ENCODE measurements around the gene CD300LG.
"Not testable (repeated sequence)": the region's sequence is repeated elsewhere in the genome, so short reads cannot be mapped to it uniquely, and the experiment has no call there.

CD300LG gene

GRCh38 chr17:43846963-43847371, at the start of gene CD300LG:
CD300LG (plus strand) TSS chr17:43847176; CDS start chr17:43847217, 41 bp downstream.
- DNase-seq (ENCODE audit: insufficient read length, low spot score) (no peak), FAIRE-seq (no peak)
- TF ChIP-seq CTCF (IDR thresholded peaks at IDR 0.05; ENCODE audit: insufficient read depth, missing control alignments): no peak

GRCh38 chr17:43798024-43798423, 49.0 kb upstream of the CD300LG start:
- not testable (repeated sequence) for FAIRE-seq; DNase-seq (ENCODE audit: insufficient read length, low spot score)

- DNase-seq (ENCODE audit: insufficient read length, low spot score): no peak
- no peak for FAIRE-seq
- TF ChIP-seq CTCF (IDR thresholded peaks at IDR 0.05; ENCODE audit: insufficient read depth, missing control alignments): no peak
Measured at GRCh38 chr17:43799047-43799446, 47.9 kb upstream of the CD300LG start.

- TF ChIP-seq CTCF (IDR thresholded peaks at IDR 0.05; ENCODE audit: insufficient read depth, missing control alignments): no peak
- no peak for FAIRE-seq
- no peak for DNase-seq (ENCODE audit: insufficient read length, low spot score)
Measured at GRCh38 chr17:43800736-43801135, 46.2 kb upstream of the CD300LG start.

- FAIRE-seq (no peak), DNase-seq (ENCODE audit: insufficient read length, low spot score) (no peak)
- TF ChIP-seq CTCF (IDR thresholded peaks at IDR 0.05; ENCODE audit: insufficient read depth, missing control alignments): no peak
Measured at GRCh38 chr17:43801844-43802243, 45.1 kb upstream of the CD300LG start.

- DNase-seq (ENCODE audit: insufficient read length, low spot score): no peak
- no peak for FAIRE-seq
- TF ChIP-seq CTCF (IDR thresholded peaks at IDR 0.05; ENCODE audit: insufficient read depth, missing control alignments): no peak
Measured at GRCh38 chr17:43803758-43804157, 43.2 kb upstream of the CD300LG start.

GRCh38 chr17:43805117-43805516, 41.9 kb upstream of the CD300LG start:
- no peak for FAIRE-seq
- TF ChIP-seq CTCF (IDR thresholded peaks at IDR 0.05; ENCODE audit: insufficient read depth, missing control alignments): no peak
- no peak for DNase-seq (ENCODE audit: insufficient read length, low spot score)

GRCh38 chr17:43808076-43808475, 38.9 kb upstream of the CD300LG start:
- TF ChIP-seq CTCF (IDR thresholded peaks at IDR 0.05; ENCODE audit: insufficient read depth, missing control alignments): no peak
- DNase-seq (ENCODE audit: insufficient read length, low spot score): no peak
- no peak for FAIRE-seq
